ENCODE data around the gene DPM2. TPM values are rescaled to one million over a fixed set of nuclear protein-coding genes. Genes with fewer than 3 reads are reported as not detected.

DPM2 gene
- total RNA-seq, 4 donors from 2014 or later: 17.3 to 43.3 (median 35.5) TPM

DNA sequence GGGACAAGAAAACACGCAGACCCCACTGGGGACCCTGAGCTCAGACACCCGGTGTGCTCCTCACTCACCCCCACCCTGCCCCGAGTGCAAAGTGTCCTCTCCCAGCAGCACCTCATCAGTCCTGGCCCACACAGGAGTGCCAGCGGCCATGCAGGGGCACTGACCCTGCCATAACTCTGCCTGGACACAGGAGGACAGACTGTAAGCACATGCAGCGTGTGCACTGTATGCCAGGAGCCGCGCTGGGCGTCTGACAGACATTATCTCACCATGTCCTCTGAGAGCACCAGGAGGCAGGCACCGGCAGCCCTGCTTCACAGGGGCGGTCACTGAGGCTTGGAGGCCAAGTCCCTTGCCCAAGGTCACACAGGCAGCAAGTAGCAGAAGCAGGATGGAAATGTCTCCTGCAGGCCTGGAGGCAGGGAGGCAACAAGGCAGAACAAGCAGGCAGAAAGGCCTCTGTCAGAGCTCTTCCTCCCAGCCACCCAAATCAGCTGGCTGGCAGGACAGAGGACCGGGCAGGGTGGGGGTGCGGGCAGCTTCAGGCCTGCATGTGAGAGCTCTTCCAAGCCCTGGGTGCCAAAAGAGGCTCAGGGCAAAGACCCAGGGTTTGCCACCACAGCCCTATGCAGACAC lies 34.7 kb upstream of the DPM2 start:
- DNase-seq: peak in 1 of 2 donors; percentile 54
- H3K27me3 ChIP-seq: no peaks in the 10 kb centered on the region
- 66 to 74% methylated on average over 8 to 10 of the region's 12 CpGs for WGBS, 2 donors
- peak overlapping the region in 2 of 3 donors; percentile 67 to 81 for H3K27ac ChIP-seq
- no peaks in the 10 kb centered on the region for H3K36me3 ChIP-seq
- intact Hi-C loops (cut with DNase I): no loop called here
- no peak for TF ChIP-seq CTCF (IDR thresholded peaks at IDR 0.05)
- TF ChIP-seq POLR2A (IDR thresholded peaks at IDR 0.05): no peak
- H3K4me3 ChIP-seq (replicated peaks in 1 of 3): no peak overlapping the region
- H3K9me3 ChIP-seq: no peaks in the 10 kb centered on the region
- peaks cover 79 to 89% of the 10 kb centered on the region in 2 donors for H3K4me1 ChIP-seq

GRCh38 chr9:127971357-127972235 lies 33.9 kb upstream of the DPM2 start:
- TF ChIP-seq CTCF (IDR thresholded peaks at IDR 0.05) (no peak), POLR2A (IDR thresholded peaks at IDR 0.05) (no peak)
- WGBS, 2 donors: 49% methylated on average over 14 to 19 of the region's 20 CpGs
- Histone ChIP-seq H3K4me3 (replicated peaks in 1 of 3) (no peak overlapping the region), H3K27me3 (no peaks in the 10 kb centered on the region), H3K9me3 (no peaks in the 10 kb centered on the region), H3K27ac (peak overlapping the region; percentile 20 to 95 (median 46)), H3K4me1 (peaks cover 77 to 89% of the 10 kb centered on the region in 2 donors), H3K36me3 (no peaks in the 10 kb centered on the region)
- no peak for DNase-seq
- intact Hi-C loops (cut with DNase I): no loop called here

- intact Hi-C loops (cut with DNase I): no loop called here
- Histone ChIP-seq H3K4me1 (peaks cover 77 to 89% of the 10 kb centered on the region in 2 donors), H3K27me3 (no peaks in the 10 kb centered on the region), H3K4me3 (replicated peaks in 1 of 3) (no peak overlapping the region), H3K36me3 (no peaks in the 10 kb centered on the region), H3K9me3 (no peaks in the 10 kb centered on the region), H3K27ac (peak overlapping the region in 2 of 3 donors; percentile 95 to 96)
- no peak for DNase-seq
- TF ChIP-seq POLR2A (IDR thresholded peaks at IDR 0.05) (no peak), CTCF (IDR thresholded peaks at IDR 0.05) (no peak)
- 77 to 78% methylated on average over 14 of the region's 16 CpGs for WGBS, 2 donors
These were observed 33.0 kb upstream of the DPM2 start for GRCh38 chr9:127970401-127971313.

DNA sequence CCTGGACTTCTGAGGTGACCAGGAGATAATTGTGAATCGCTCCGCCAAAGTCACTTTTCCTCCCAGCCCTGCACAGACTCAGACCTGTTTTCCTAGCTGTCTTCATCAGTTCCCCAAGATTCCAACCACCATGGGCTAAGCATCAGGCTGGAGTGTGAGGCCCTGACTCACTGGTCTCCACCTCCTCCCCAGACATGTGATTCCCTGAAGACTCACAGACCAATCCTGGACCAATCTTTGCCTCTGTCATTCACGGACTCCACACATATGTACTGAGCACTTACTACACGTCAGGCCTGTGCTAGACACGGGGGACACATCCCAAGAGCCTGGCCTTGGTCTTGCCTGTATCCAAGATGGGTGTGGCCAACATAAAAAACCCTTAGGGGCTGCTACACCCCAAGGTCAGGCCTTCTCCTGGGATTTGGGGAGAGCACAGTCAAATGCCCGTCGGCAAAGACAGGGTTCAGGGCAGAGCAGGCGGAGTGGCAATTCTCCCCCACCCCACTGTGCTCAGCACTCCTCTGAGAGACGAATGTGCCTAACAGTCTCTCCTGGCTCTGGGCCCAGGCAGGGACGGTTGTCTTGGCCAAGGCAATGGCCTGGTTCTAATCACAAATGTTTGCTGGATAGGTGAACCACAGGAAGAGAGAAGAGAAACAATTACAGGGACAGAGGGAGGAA lies 31.2 kb upstream of the DPM2 start:
- Histone ChIP-seq H3K27ac (peak overlapping the region; percentile 81 to 96 (median 95)), H3K36me3 (no peaks in the 10 kb centered on the region), H3K4me1 (peaks cover 66 to 88% of the 10 kb centered on the region in 2 donors), H3K4me3 (replicated peaks in 1 of 3) (no peak overlapping the region), H3K27me3 (no peaks in the 10 kb centered on the region), H3K9me3 (no peaks in the 10 kb centered on the region)
- 44 to 67% methylated on average over 4 to 10 of the region's 10 CpGs for WGBS, 2 donors
- intact Hi-C loops (cut with DNase I): no loop called here
- DNase-seq: peak; percentile 94
- TF ChIP-seq POLR2A (IDR thresholded peaks at IDR 0.05): no peak
- TF ChIP-seq CTCF (IDR thresholded peaks at IDR 0.05): no peak

Data from thyroid gland (tissue), 4 donors.